ENCODE data around the gene ORC4.

The ORC4 gene

DNA sequence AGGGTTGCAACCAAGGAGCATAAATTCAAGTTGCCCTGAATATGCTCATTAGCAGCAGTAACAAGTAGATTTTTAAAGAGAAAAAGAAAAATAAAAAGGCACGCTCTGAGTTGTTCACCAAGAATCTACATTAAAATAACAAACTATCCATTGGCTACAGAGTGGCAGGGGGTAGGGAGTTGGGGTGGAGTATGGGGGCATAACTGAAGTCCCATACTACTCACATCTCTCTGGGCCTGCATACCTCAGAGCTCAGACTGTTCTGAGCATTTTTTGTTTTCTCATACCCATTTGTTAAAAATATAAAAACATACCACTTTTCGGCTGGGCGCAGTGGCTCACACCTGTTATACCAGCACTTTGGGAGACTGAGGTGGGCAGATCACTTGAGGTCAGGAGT lies 31.4 kb downstream of the ORC4 start:
- no peak overlapping the region for H3K4me3 ChIP-seq (ENCODE audit: control insufficient read depth in 1 of 7, extremely low read depth in 1 of 7, insufficient read depth in 4 of 7, low read depth in 2 of 7, low read length in 6 of 7)
- no peaks in the 10 kb centered on the region for H3K36me3 ChIP-seq (ENCODE audit: control insufficient read depth in 4 of 4, insufficient read depth in 4 of 4, low read length in 3 of 4)
- no peak overlapping the region for H3K27ac ChIP-seq (ENCODE audit: insufficient read depth in 1 of 2, low read depth in 1 of 2, low read length in 2 of 2, poor library complexity in 1 of 2, severe bottlenecking in 2 of 2)
- DNase-seq: no peak
- H3K9me3 ChIP-seq (ENCODE audit: control extremely low read depth in 1 of 5, control insufficient read depth in 4 of 5, insufficient read depth in 2 of 5, low read depth in 1 of 5, low read length in 4 of 5): no peaks in the 10 kb centered on the region
- H3K4me1 ChIP-seq (ENCODE audit: control extremely low read depth in 1 of 4, control insufficient read depth in 4 of 4, insufficient read depth in 4 of 4, low read length in 3 of 4): peaks cover 0 to 6% (median 2%) of the 10 kb centered on the region in 4 experiments
- ChIA-PET CTCF (interaction anchor here (0.6 to 4.3 kb wide), 17 partner anchors 8 to 1572 kb away, joined by 3 to 33 read pairs (median 4); partner anchors contain the start of genes MBD5 and ORC4), POLR2A (no interaction called here)
- no CpG with 5 or more reads among the region's 3 CpGs for WGBS (ENCODE audit: insufficient coverage)
- H3K27me3 ChIP-seq (replicated peaks in 2 of 5; ENCODE audit: control insufficient read depth in 4 of 5, insufficient read depth in 5 of 5, low read length in 4 of 5): no peaks in the 10 kb centered on the region

DNA sequence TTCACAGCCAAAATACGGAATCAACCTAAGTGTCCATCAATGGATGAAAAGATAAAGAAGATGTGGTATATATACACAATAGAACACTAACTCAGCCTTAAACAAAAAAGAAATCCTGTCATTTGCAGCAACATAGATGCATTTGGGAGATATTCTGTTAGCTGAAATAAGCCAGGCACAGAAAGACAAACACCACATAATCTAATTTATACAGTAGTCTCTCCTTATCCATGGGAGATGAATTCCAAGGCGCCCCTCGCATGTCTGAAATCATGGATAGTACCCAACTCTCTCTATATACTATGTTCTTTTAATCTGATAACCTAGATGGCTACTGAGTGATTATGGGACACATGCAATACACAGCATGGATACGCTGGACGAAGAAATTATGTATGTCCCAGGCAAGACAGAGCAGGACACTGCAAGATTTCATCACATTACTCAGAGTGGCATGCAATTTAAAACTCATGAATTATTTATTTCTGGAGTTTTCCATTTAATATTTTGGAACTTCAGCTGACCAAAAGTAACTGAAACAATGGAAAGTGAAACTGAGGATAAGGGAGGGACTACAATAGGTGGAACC lies 39.5 kb downstream of the ORC4 start:
- no peaks in the 10 kb centered on the region for H3K27me3 ChIP-seq (replicated peaks in 2 of 5; ENCODE audit: control insufficient read depth in 4 of 5, insufficient read depth in 5 of 5, low read length in 4 of 5)
- ChIA-PET CTCF (interaction anchor here (0.6 kb wide), 1 partner anchor 8 kb away, joined by 3 read pairs; no protein-coding TSS in a partner anchor), POLR2A (no interaction called here)
- peaks cover 4 to 9% (median 7%) of the 10 kb centered on the region in 4 experiments for H3K36me3 ChIP-seq (ENCODE audit: control insufficient read depth in 4 of 4, insufficient read depth in 4 of 4, low read length in 3 of 4)
- H3K27ac ChIP-seq (ENCODE audit: insufficient read depth in 1 of 2, low read depth in 1 of 2, low read length in 2 of 2, poor library complexity in 1 of 2, severe bottlenecking in 2 of 2): no peak overlapping the region
- 94% methylated on average over 2 of the region's 5 CpGs for WGBS (ENCODE audit: insufficient coverage)
- peaks cover 0 to 2% (median 0%) of the 10 kb centered on the region in 4 experiments for H3K4me1 ChIP-seq (ENCODE audit: control extremely low read depth in 1 of 4, control insufficient read depth in 4 of 4, insufficient read depth in 4 of 4, low read length in 3 of 4)
- H3K4me3 ChIP-seq (ENCODE audit: control insufficient read depth in 1 of 7, extremely low read depth in 1 of 7, insufficient read depth in 4 of 7, low read depth in 2 of 7, low read length in 6 of 7): peak overlapping the region in 1 of 7 experiments; percentile 23
- DNase-seq: peak in 1 of 3 donors; percentile 19
- H3K9me3 ChIP-seq (ENCODE audit: control extremely low read depth in 1 of 5, control insufficient read depth in 4 of 5, insufficient read depth in 2 of 5, low read depth in 1 of 5, low read length in 4 of 5): peaks cover 0 to 13% (median 6%) of the 10 kb centered on the region in 5 experiments

DNA sequence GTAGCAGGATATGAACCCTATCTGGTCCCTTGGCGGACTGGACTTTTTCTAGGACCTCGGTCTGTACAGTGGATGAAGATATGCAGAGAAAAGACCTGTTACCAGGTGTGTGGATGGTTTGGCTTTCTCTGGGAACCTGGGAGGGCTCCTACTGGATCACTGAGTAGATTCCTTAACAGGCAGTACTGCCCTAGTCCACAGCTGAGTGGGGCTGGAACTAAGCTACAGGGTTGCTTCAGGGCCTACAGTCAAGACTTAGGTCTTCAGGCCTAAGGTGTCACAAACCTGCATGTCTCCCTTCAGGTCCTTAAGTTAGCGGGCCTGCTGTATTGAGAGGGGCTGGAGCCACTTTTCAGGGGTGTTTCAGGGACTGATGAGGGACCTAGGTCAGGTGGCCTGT lies 42.9 kb downstream of the ORC4 start:
- 89% methylated on average over 3 of the region's 3 CpGs for WGBS (ENCODE audit: insufficient coverage)

DNA sequence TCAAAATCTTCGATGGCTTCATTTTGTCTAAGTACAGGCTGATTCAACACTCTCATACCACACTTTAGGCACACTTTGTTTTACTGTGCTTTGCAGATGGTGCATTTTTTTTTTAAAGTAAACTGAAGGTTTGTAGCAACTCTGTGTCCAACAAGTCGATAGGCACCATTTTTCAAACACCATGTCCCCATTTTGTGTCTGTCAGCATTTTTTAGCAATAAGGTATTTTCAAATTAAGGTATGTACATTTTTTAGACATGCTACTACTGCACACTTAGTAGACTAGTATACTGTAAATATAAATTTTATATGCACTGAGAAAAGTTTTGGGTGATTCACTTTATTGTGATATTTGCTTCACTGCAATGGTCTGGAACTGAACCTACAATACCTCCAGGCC lies 44.4 kb downstream of the ORC4 start:
- Histone ChIP-seq H3K9me3 (ENCODE audit: control extremely low read depth in 1 of 5, control insufficient read depth in 4 of 5, insufficient read depth in 2 of 5, low read depth in 1 of 5, low read length in 4 of 5) (peaks cover 0 to 13% (median 6%) of the 10 kb centered on the region in 5 experiments), H3K36me3 (ENCODE audit: control insufficient read depth in 4 of 4, insufficient read depth in 4 of 4, low read length in 3 of 4) (peaks cover 4 to 12% (median 10%) of the 10 kb centered on the region in 4 experiments), H3K27me3 (replicated peaks in 2 of 5; ENCODE audit: control insufficient read depth in 4 of 5, insufficient read depth in 5 of 5, low read length in 4 of 5) (no peaks in the 10 kb centered on the region), H3K27ac (ENCODE audit: insufficient read depth in 1 of 2, low read depth in 1 of 2, low read length in 2 of 2, poor library complexity in 1 of 2, severe bottlenecking in 2 of 2) (no peak overlapping the region), H3K4me1 (ENCODE audit: control extremely low read depth in 1 of 4, control insufficient read depth in 4 of 4, insufficient read depth in 4 of 4, low read length in 3 of 4) (peaks cover 0 to under 1% (median 0%) of the 10 kb centered on the region in 4 experiments), H3K4me3 (ENCODE audit: control insufficient read depth in 1 of 7, extremely low read depth in 1 of 7, insufficient read depth in 4 of 7, low read depth in 2 of 7, low read length in 6 of 7) (no peak overlapping the region)
- ChIA-PET POLR2A (interaction anchor here (1.0 kb wide), 1 partner anchor 545 kb away, joined by 3 read pairs; no protein-coding TSS in a partner anchor), CTCF (interaction anchor here (1.3 kb wide), 1 partner anchor 39 kb away, joined by 3 read pairs; no protein-coding TSS in a partner anchor)
- no CpG with 5 or more reads among the region's 2 CpGs for WGBS (ENCODE audit: insufficient coverage)
- no peak for DNase-seq

More for the DNA sequence above, 42.9 kb downstream of the ORC4 start:
- Histone ChIP-seq H3K9me3 (ENCODE audit: control extremely low read depth in 1 of 5, control insufficient read depth in 4 of 5, insufficient read depth in 2 of 5, low read depth in 1 of 5, low read length in 4 of 5) (peaks cover 0 to 13% (median 6%) of the 10 kb centered on the region in 5 experiments), H3K4me3 (ENCODE audit: control insufficient read depth in 1 of 7, extremely low read depth in 1 of 7, insufficient read depth in 4 of 7, low read depth in 2 of 7, low read length in 6 of 7) (no peak overlapping the region), H3K4me1 (ENCODE audit: control extremely low read depth in 1 of 4, control insufficient read depth in 4 of 4, insufficient read depth in 4 of 4, low read length in 3 of 4) (peaks cover 0 to 2% (median 0%) of the 10 kb centered on the region in 4 experiments), H3K36me3 (ENCODE audit: control insufficient read depth in 4 of 4, insufficient read depth in 4 of 4, low read length in 3 of 4) (peaks cover 4 to 9% (median 8%) of the 10 kb centered on the region in 4 experiments), H3K27ac (ENCODE audit: insufficient read depth in 1 of 2, low read depth in 1 of 2, low read length in 2 of 2, poor library complexity in 1 of 2, severe bottlenecking in 2 of 2) (no peak overlapping the region), H3K27me3 (replicated peaks in 2 of 5; ENCODE audit: control insufficient read depth in 4 of 5, insufficient read depth in 5 of 5, low read length in 4 of 5) (no peaks in the 10 kb centered on the region)
- no peak for DNase-seq
- POLR2A ChIA-PET: no interaction called here
- CTCF ChIA-PET: interaction anchor here (1.0 to 1.3 kb wide), 2 partner anchors 10 to 41 kb away, joined by 3 read pairs; no protein-coding TSS in a partner anchor

DNA sequence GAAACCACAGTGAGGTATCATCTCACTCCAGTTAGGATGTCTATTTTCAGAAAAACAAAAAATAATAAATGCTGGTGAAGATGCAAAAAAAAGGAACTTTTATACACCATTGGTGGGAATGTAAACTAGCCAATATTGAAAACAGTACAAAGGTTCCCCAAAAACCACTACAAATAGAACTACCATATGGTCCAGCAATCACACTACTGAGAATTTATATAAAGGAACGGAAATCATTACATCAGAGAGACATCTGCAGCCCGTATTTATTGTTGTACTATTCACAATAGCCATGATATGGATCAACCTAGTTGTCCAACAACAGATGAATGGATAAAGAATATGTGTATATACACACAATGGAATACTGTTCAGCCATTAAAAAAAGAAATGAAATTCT lies 52.0 kb downstream of the ORC4 start:
- no peaks in the 10 kb centered on the region for H3K27me3 ChIP-seq (replicated peaks in 2 of 5; ENCODE audit: control insufficient read depth in 4 of 5, insufficient read depth in 5 of 5, low read length in 4 of 5)
- peaks cover 0 to 33% (median 8%) of the 10 kb centered on the region in 5 experiments for H3K9me3 ChIP-seq (ENCODE audit: control extremely low read depth in 1 of 5, control insufficient read depth in 4 of 5, insufficient read depth in 2 of 5, low read depth in 1 of 5, low read length in 4 of 5)
- no CpG with 5 or more reads among the region's 2 CpGs for WGBS (ENCODE audit: insufficient coverage)
- H3K27ac ChIP-seq (ENCODE audit: insufficient read depth in 1 of 2, low read depth in 1 of 2, low read length in 2 of 2, poor library complexity in 1 of 2, severe bottlenecking in 2 of 2): no peak overlapping the region
- DNase-seq: no peak
- H3K4me3 ChIP-seq (ENCODE audit: control insufficient read depth in 1 of 7, extremely low read depth in 1 of 7, insufficient read depth in 4 of 7, low read depth in 2 of 7, low read length in 6 of 7): no peak overlapping the region
- no peaks in the 10 kb centered on the region for H3K4me1 ChIP-seq (ENCODE audit: control extremely low read depth in 1 of 4, control insufficient read depth in 4 of 4, insufficient read depth in 4 of 4, low read length in 3 of 4)
- H3K36me3 ChIP-seq (ENCODE audit: control insufficient read depth in 4 of 4, insufficient read depth in 4 of 4, low read length in 3 of 4): peaks cover 10 to 56% (median 12%) of the 10 kb centered on the region in 4 experiments
- ChIA-PET CTCF (no interaction called here), POLR2A (no interaction called here)

DNA sequence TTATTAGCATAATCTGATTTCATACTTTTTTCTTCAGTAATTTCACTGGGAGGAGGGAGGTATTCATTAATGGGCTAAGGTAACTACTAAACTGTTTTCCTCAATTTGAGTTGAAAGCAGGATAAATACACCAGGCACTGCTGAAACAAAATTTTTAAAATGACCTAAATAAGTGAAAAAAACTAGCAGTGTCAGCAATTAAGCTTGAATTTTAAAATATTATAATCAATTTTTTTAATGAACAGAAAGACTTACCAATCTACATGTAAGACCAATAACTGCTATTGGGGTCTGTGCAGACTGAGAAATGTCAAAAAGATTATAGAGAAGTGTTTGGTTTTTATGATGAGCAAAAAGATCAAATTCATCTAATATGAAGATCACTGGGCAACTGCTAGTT lies 68.4 kb downstream of the ORC4 start:
- DNase-seq: no peak
- POLR2A ChIA-PET: no interaction called here
- no peaks in the 10 kb centered on the region for H3K4me1 ChIP-seq (ENCODE audit: control extremely low read depth in 1 of 4, control insufficient read depth in 4 of 4, insufficient read depth in 4 of 4, low read length in 3 of 4)
- no peak overlapping the region for H3K27ac ChIP-seq (ENCODE audit: insufficient read depth in 1 of 2, low read depth in 1 of 2, low read length in 2 of 2, poor library complexity in 1 of 2, severe bottlenecking in 2 of 2)
- no peaks in the 10 kb centered on the region for H3K27me3 ChIP-seq (replicated peaks in 2 of 5; ENCODE audit: control insufficient read depth in 4 of 5, insufficient read depth in 5 of 5, low read length in 4 of 5)
- CTCF ChIA-PET: no interaction called here
- no peak overlapping the region for H3K4me3 ChIP-seq (ENCODE audit: control insufficient read depth in 1 of 7, extremely low read depth in 1 of 7, insufficient read depth in 4 of 7, low read depth in 2 of 7, low read length in 6 of 7)
- no peaks in the 10 kb centered on the region for H3K9me3 ChIP-seq (ENCODE audit: control extremely low read depth in 1 of 5, control insufficient read depth in 4 of 5, insufficient read depth in 2 of 5, low read depth in 1 of 5, low read length in 4 of 5)
- peaks cover 5 to 28% (median 8%) of the 10 kb centered on the region in 4 experiments for H3K36me3 ChIP-seq (ENCODE audit: control insufficient read depth in 4 of 4, insufficient read depth in 4 of 4, low read length in 3 of 4)

DNA sequence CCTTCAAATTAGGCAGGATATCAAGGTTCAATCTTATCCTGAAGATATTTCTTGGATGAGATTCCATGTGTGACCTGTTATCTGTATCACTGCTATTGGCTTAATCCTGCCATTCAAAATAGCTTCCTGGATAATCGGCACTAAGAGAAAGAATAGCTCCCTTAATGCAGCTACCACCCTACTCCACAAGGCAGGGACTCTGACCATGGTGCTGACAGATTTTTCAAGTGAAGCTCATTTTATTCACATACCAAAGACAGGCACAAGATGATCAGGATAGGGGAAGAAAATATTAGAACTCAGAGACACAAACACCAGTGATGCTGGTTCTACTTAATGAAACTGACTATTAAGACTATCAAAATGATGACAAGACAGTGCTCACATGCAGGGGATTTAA lies 74.9 kb downstream of the ORC4 start:
- Histone ChIP-seq H3K27ac (ENCODE audit: insufficient read depth in 1 of 2, low read depth in 1 of 2, low read length in 2 of 2, poor library complexity in 1 of 2, severe bottlenecking in 2 of 2) (no peak overlapping the region), H3K9me3 (ENCODE audit: control extremely low read depth in 1 of 5, control insufficient read depth in 4 of 5, insufficient read depth in 2 of 5, low read depth in 1 of 5, low read length in 4 of 5) (no peaks in the 10 kb centered on the region), H3K4me3 (ENCODE audit: control insufficient read depth in 1 of 7, extremely low read depth in 1 of 7, insufficient read depth in 4 of 7, low read depth in 2 of 7, low read length in 6 of 7) (no peak overlapping the region), H3K36me3 (ENCODE audit: control insufficient read depth in 4 of 4, insufficient read depth in 4 of 4, low read length in 3 of 4) (peaks cover 0 to 18% (median 8%) of the 10 kb centered on the region in 4 experiments), H3K4me1 (ENCODE audit: control extremely low read depth in 1 of 4, control insufficient read depth in 4 of 4, insufficient read depth in 4 of 4, low read length in 3 of 4) (no peaks in the 10 kb centered on the region), H3K27me3 (replicated peaks in 2 of 5; ENCODE audit: control insufficient read depth in 4 of 5, insufficient read depth in 5 of 5, low read length in 4 of 5) (no peaks in the 10 kb centered on the region)
- ChIA-PET POLR2A (no interaction called here), CTCF (no interaction called here)
- no CpG with 5 or more reads among the region's 1 CpG for WGBS (ENCODE audit: insufficient coverage)
- DNase-seq: no peak

Data from common myeloid progenitor, CD34-positive (primary cell).